Muscle layer of colon (tissue), 2 donors: ENCODE results near the gene PRMT2.

Source experiments
- H3K27ac ChIP-seq: one replicate; pipeline ENCODE4 v1.7.0; 2013; ENCODE audit warnings: low read depth, mild to moderate bottlenecking, low read length, moderate library complexity
- H3K27me3 ChIP-seq, 2 donors: one replicate each; pipeline ENCODE4 v1.7.0; 2013; ENCODE audit warnings: low read length in 2 of 2, mild to moderate bottlenecking in 2 of 2; ENCODE audit not compliant: insufficient read depth in 2 of 2, control insufficient read depth in 1 of 2
- H3K36me3 ChIP-seq: one replicate; pipeline ENCODE4 v1.7.0; 2013; ENCODE audit warnings: mild to moderate bottlenecking, low read length; ENCODE audit not compliant: insufficient read depth
- H3K4me1 ChIP-seq: one replicate; pipeline ENCODE4 v1.7.0; 2013; ENCODE audit warnings: mild to moderate bottlenecking, low read length; ENCODE audit not compliant: insufficient read depth
- H3K4me3 ChIP-seq, 2 donors: one replicate each; pipeline ENCODE4 v1.7.0; 2013; ENCODE audit warnings: low read length in 2 of 2, low read depth in 1 of 2, mild to moderate bottlenecking in 1 of 2, moderate library complexity in 1 of 2
- H3K9ac ChIP-seq: one replicate; pipeline ENCODE4 v1.7.0; 2013; ENCODE audit warnings: low read length
- H3K9me3 ChIP-seq: one replicate; pipeline ENCODE4 v1.7.0; 2013; ENCODE audit warnings: mild to moderate bottlenecking, low read length
- donor health status: abdominal sarcoma.
- donor health status: Adenocarcinoma of cecum.

The PRMT2 gene

DNA sequence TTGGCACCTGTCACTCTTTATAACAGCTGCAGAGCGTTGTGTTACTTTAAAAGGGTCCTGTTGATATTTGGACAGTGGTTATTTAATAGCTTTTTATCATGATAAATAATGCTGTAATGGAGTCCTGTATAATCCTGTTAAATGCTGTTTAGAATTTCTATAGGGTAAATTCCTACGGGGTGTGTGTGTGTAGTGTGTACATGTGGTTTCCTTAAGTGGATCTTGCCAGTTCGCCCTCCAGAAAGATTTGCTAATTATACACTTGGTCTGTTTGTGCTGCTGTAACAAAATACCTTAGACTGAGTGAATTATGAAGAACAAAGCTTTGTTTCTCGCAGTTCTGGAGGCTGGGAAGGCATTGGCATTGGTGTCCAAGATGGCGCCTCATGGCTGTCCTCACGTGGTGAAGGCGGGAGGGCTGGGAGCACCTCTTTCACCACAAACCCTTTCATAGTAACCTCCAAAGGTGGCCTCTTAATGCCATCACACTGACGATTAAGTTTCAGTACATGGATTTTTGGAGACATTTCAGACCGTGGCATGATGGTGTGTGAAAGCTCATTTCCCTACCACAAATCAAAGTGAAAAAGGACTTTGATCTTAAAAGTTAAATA is 11.2 kb downstream of the PRMT2 start:
- Histone ChIP-seq H3K4me3 (no peak overlapping the region), H3K36me3 (peaks cover 65% of the 10 kb centered on the region), H3K9me3 (no peaks in the 10 kb centered on the region), H3K9ac (no peak overlapping the region), H3K27me3 (no peaks in the 10 kb centered on the region), H3K27ac (no peak overlapping the region), H3K4me1 (no peaks in the 10 kb centered on the region)

DNA sequence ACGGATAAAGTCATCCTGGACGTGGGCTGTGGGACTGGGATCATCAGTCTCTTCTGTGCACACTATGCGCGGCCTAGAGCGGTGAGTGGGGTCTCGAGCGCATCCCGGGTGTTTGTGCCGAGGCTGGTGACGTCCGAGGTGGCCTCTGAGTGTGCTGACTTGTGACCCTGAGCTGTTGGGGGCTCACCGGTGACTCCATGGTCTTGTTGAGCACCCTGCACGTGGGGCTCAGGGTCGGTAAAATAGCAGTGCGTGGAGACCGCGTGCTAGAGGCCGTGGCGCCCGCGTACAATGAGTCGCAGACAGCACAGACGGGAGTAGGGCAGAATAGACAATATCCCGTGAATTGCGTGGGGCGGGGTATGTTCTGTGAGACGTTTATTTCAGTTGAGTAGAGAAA is 13.1 kb downstream of the PRMT2 start:
- H3K9me3 ChIP-seq: no peaks in the 10 kb centered on the region
- H3K27ac ChIP-seq: no peak overlapping the region
- H3K27me3 ChIP-seq: no peaks in the 10 kb centered on the region
- no peak overlapping the region for H3K4me3 ChIP-seq
- peaks cover 74% of the 10 kb centered on the region for H3K36me3 ChIP-seq
- no peak overlapping the region for H3K9ac ChIP-seq
- H3K4me1 ChIP-seq: no peaks in the 10 kb centered on the region

- Histone ChIP-seq H3K9ac (no peak overlapping the region), H3K27me3 (no peaks in the 10 kb centered on the region), H3K27ac (no peak overlapping the region), H3K36me3 (peaks cover 72% of the 10 kb centered on the region), H3K4me3 (no peak overlapping the region), H3K9me3 (no peaks in the 10 kb centered on the region), H3K4me1 (no peaks in the 10 kb centered on the region)
These were observed 13.9 kb downstream of the PRMT2 start for GRCh38 chr21:46649356-46649755.

DNA sequence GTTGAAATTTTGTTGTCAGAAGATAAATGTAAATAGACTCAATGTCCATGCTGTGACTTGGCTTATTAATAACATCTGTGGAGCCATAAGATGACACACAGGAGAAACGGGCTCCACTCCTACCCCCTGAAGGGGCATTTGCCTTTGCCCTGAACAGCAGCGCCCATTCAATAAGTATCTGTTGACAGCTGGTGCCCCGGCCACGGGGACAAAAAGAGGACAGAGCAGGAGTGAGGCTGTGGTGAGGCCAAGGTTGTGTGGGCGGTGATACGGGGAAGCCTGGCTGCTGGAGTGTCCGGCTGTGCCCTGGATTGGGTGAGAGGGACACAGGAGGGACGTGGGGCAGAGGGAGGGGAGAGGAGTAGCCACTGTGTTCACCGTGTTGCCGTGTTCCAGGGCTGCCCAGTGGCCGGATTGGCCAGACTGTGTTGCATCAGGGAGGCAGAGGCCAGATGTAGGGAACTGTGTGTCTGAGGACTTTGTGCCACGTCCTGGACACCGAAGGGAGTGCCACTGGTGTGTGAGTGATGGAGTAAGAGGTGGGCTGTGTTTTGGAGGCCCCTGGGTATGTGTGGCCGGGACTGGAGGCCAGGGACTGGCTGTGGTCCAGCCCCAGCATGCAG is 15.1 kb downstream of the PRMT2 start:
- no peak overlapping the region for H3K4me3 ChIP-seq
- H3K27ac ChIP-seq: no peak overlapping the region
- H3K27me3 ChIP-seq: no peaks in the 10 kb centered on the region
- no peaks in the 10 kb centered on the region for H3K9me3 ChIP-seq
- no peak overlapping the region for H3K9ac ChIP-seq
- no peaks in the 10 kb centered on the region for H3K4me1 ChIP-seq
- peaks cover 76% of the 10 kb centered on the region for H3K36me3 ChIP-seq

- H3K27ac ChIP-seq: no peak overlapping the region
- H3K4me3 ChIP-seq: no peak overlapping the region
- H3K9ac ChIP-seq: no peak overlapping the region
- no peaks in the 10 kb centered on the region for H3K9me3 ChIP-seq
- H3K4me1 ChIP-seq: no peaks in the 10 kb centered on the region
- no peaks in the 10 kb centered on the region for H3K27me3 ChIP-seq
- peaks cover 70% of the 10 kb centered on the region for H3K36me3 ChIP-seq
These were observed 15.6 kb downstream of the PRMT2 start for GRCh38 chr21:46651121-46651520.

GRCh38 chr21:46655230-46655629 is 19.8 kb downstream of the PRMT2 start:
- no peak overlapping the region for H3K27ac ChIP-seq
- no peak overlapping the region for H3K4me3 ChIP-seq
- no peak overlapping the region for H3K9ac ChIP-seq
- no peaks in the 10 kb centered on the region for H3K4me1 ChIP-seq
- peaks cover 55% of the 10 kb centered on the region for H3K36me3 ChIP-seq
- H3K27me3 ChIP-seq: no peaks in the 10 kb centered on the region
- H3K9me3 ChIP-seq: no peaks in the 10 kb centered on the region

GRCh38 chr21:46656820-46657219 is 21.3 kb downstream of the PRMT2 start:
- Histone ChIP-seq H3K4me1 (no peaks in the 10 kb centered on the region), H3K27me3 (no peaks in the 10 kb centered on the region), H3K36me3 (peaks cover 50% of the 10 kb centered on the region), H3K27ac (no peak overlapping the region), H3K4me3 (no peak overlapping the region), H3K9ac (no peak overlapping the region), H3K9me3 (no peaks in the 10 kb centered on the region)

- Histone ChIP-seq H3K4me3 (no peak overlapping the region), H3K27me3 (no peaks in the 10 kb centered on the region), H3K27ac (no peak overlapping the region), H3K4me1 (peaks cover 4% of the 10 kb centered on the region), H3K9ac (no peak overlapping the region), H3K9me3 (no peaks in the 10 kb centered on the region), H3K36me3 (peaks cover 27% of the 10 kb centered on the region)
These were observed 25.0 kb downstream of the PRMT2 start for GRCh38 chr21:46660505-46660904.

DNA sequence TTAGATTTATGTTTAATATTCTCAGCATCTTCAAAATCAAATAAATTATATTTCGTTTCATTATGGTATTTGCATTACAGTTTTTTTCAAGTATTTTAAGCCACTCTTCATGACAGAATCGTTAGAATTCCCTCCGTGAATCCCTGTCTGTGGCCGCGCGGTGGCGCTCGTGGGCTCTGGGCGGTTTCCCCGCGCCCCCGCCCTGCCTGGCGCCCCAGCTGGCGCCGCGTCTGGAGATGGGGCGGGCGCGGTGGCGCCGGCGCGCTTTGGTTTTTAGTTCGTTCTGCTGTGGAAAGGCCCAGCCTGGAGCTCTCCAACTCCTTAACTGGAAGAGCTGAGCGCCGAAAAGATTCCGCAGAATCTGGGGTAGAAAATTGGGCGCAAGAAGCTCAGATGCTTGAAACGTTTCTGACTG is 25.7 kb downstream of the PRMT2 start:
- Histone ChIP-seq H3K4me1 (peaks cover 4% of the 10 kb centered on the region), H3K4me3 (peak overlapping the region in 1 of 2 donors; percentile 39), H3K27me3 (no peaks in the 10 kb centered on the region), H3K9me3 (no peaks in the 10 kb centered on the region), H3K36me3 (peaks cover 31% of the 10 kb centered on the region), H3K27ac (peak overlapping the region; percentile 76), H3K9ac (no peak overlapping the region)

- Histone ChIP-seq H3K9me3 (no peaks in the 10 kb centered on the region), H3K36me3 (peaks cover 31% of the 10 kb centered on the region), H3K9ac (no peak overlapping the region), H3K27ac (peak overlapping the region; percentile 76), H3K4me3 (peak overlapping the region in 1 of 2 donors; percentile 39), H3K27me3 (no peaks in the 10 kb centered on the region), H3K4me1 (peaks cover 4% of the 10 kb centered on the region)
These were observed 26.3 kb downstream of the PRMT2 start for GRCh38 chr21:46661642-46662366.

- Histone ChIP-seq H3K27ac (no peak overlapping the region), H3K4me1 (peaks cover 4% of the 10 kb centered on the region), H3K4me3 (no peak overlapping the region), H3K27me3 (peaks cover 0 to 3% of the 10 kb centered on the region in 2 donors), H3K9ac (no peak overlapping the region), H3K36me3 (peaks cover 29% of the 10 kb centered on the region), H3K9me3 (no peaks in the 10 kb centered on the region)
These were observed 26.8 kb downstream of the PRMT2 start for GRCh38 chr21:46662367-46662654.
